Fibroblast of villous mesenchyme (primary cell): Measurements from ENCODE around the gene PLEKHA7. TPM values are rescaled to one million over a fixed set of nuclear protein-coding genes. Genes with fewer than 3 reads are reported as not detected.

ENCODE experiments used
- DNase-seq: peaks from one replicate; pipeline ENCODE4 v3.0.0-alpha.2; 2010; ENCODE audit warnings: low read depth
- H3K4me3 ChIP-seq: 2 replicates; pipeline ENCODE4 v1.5.1; 2011; ENCODE audit warnings: low read depth, mild to moderate bottlenecking, low read length
- CTCF ChIP-seq: IDR thresholded peaks from 2 replicates; pipeline ENCODE4 v1.5.1; 2012; ENCODE audit warnings: low read depth, mild to moderate bottlenecking, low read length; ENCODE audit not compliant: insufficient read depth
- total RNA-seq: library from RNA; depleted of rRNA; stranded (reverse); fragments of >200 nt; gene quantifications from 2 replicates; pipeline ENCODE4 v1.2.3, GENCODE V29; 2012

The PLEKHA7 gene
- total RNA-seq, 1 donor: 0.86 TPM

GRCh38 chr11:16839821-16840220 lies 174.4 kb downstream of the PLEKHA7 start:
- H3K4me3 ChIP-seq: no peak overlapping the region
- no peak for DNase-seq
- no peak for TF ChIP-seq CTCF

- H3K4me3 ChIP-seq: no peak overlapping the region
- no peak for DNase-seq
- no peak for TF ChIP-seq CTCF
These were observed 179.8 kb downstream of the PLEKHA7 start for GRCh38 chr11:16834384-16834783.

GRCh38 chr11:16833026-16833425 lies 181.2 kb downstream of the PLEKHA7 start:
- no peak overlapping the region for H3K4me3 ChIP-seq
- DNase-seq: no peak
- TF ChIP-seq CTCF: no peak

- no peak for DNase-seq
- no peak overlapping the region for H3K4me3 ChIP-seq
- TF ChIP-seq CTCF: no peak
These were observed 182.0 kb downstream of the PLEKHA7 start for GRCh38 chr11:16832193-16832539.

- TF ChIP-seq CTCF: no peak
- H3K4me3 ChIP-seq: no peak overlapping the region
- DNase-seq: peak; percentile 77
These were observed 182.7 kb downstream of the PLEKHA7 start for GRCh38 chr11:16831316-16832192.

- TF ChIP-seq CTCF: no peak
- DNase-seq: no peak
- H3K4me3 ChIP-seq: no peak overlapping the region
These were observed 187.1 kb downstream of the PLEKHA7 start for GRCh38 chr11:16827139-16827538.

GRCh38 chr11:16825968-16826367 lies 188.2 kb downstream of the PLEKHA7 start:
- no peak for DNase-seq
- no peak for TF ChIP-seq CTCF
- no peak overlapping the region for H3K4me3 ChIP-seq
